ENCODE data around the gene ITGA1.

The ITGA1 gene

GRCh38 chr5:52746539-52746938, 41.2 kb upstream of the ITGA1 start:
- in situ Hi-C loops (cut with MboI; ENCODE audit: low pct_unique_long_range_greater_than_20kb, low sequenced_read_pairs, unreplicated experiment) = no loop called here
- TF ChIP-seq CTCF (IDR thresholded peaks at IDR 0.05; ENCODE audit: extremely low read depth, insufficient read depth, missing control alignments) = no peak
- no peak for DNase-seq (ENCODE audit: low spot score)

- in situ Hi-C loops (cut with MboI; ENCODE audit: low pct_unique_long_range_greater_than_20kb, low sequenced_read_pairs, unreplicated experiment) = no loop called here
- DNase-seq (ENCODE audit: low spot score) = no peak
- no peak for TF ChIP-seq CTCF (IDR thresholded peaks at IDR 0.05; ENCODE audit: extremely low read depth, insufficient read depth, missing control alignments)
These were observed 39.1 kb upstream of the ITGA1 start for GRCh38 chr5:52748590-52748989.

- TF ChIP-seq CTCF (IDR thresholded peaks at IDR 0.05; ENCODE audit: extremely low read depth, insufficient read depth, missing control alignments) = no peak
- no peak for DNase-seq (ENCODE audit: low spot score)
- in situ Hi-C loops (cut with MboI; ENCODE audit: low pct_unique_long_range_greater_than_20kb, low sequenced_read_pairs, unreplicated experiment) = no loop called here
These were observed 38.0 kb upstream of the ITGA1 start for GRCh38 chr5:52749666-52750065.

GRCh38 chr5:52751137-52751536, 36.6 kb upstream of the ITGA1 start:
- no peak for DNase-seq (ENCODE audit: low spot score)
- TF ChIP-seq CTCF (IDR thresholded peaks at IDR 0.05; ENCODE audit: extremely low read depth, insufficient read depth, missing control alignments) = no peak
- in situ Hi-C loops (cut with MboI; ENCODE audit: low pct_unique_long_range_greater_than_20kb, low sequenced_read_pairs, unreplicated experiment) = no loop called here

GRCh38 chr5:52754051-52754450, 33.7 kb upstream of the ITGA1 start:
- in situ Hi-C loops (cut with MboI; ENCODE audit: low pct_unique_long_range_greater_than_20kb, low sequenced_read_pairs, unreplicated experiment) = no loop called here
- TF ChIP-seq CTCF (IDR thresholded peaks at IDR 0.05; ENCODE audit: extremely low read depth, insufficient read depth, missing control alignments) = no peak
- no peak for DNase-seq (ENCODE audit: low spot score)

- in situ Hi-C loops (cut with MboI; ENCODE audit: low pct_unique_long_range_greater_than_20kb, low sequenced_read_pairs, unreplicated experiment) = no loop called here
- no peak for DNase-seq (ENCODE audit: low spot score)
- no peak for TF ChIP-seq CTCF (IDR thresholded peaks at IDR 0.05; ENCODE audit: extremely low read depth, insufficient read depth, missing control alignments)
These were observed 30.2 kb upstream of the ITGA1 start for GRCh38 chr5:52757527-52757926.

- DNase-seq (ENCODE audit: low spot score) = no peak
- in situ Hi-C loops (cut with MboI; ENCODE audit: low pct_unique_long_range_greater_than_20kb, low sequenced_read_pairs, unreplicated experiment) = no loop called here
- TF ChIP-seq CTCF (IDR thresholded peaks at IDR 0.05; ENCODE audit: extremely low read depth, insufficient read depth, missing control alignments) = no peak
These were observed 29.7 kb upstream of the ITGA1 start for GRCh38 chr5:52758014-52758413.
